ENCODE results near the gene CHRNA7.

CHRNA7 gene

GRCh38 chr15:32067115-32067514 is 36.8 kb downstream of the CHRNA7 start:
- no peak for DNase-seq

- DNase-seq = no peak
Measured at GRCh38 chr15:32089851-32090359, 59.6 kb downstream of the CHRNA7 start.

GRCh38 chr15:32091505-32092380 is 61.4 kb downstream of the CHRNA7 start:
- no peak for DNase-seq

GRCh38 chr15:32096213-32096612 is 65.9 kb downstream of the CHRNA7 start:
- no peak for DNase-seq

- no peak for DNase-seq
Measured at GRCh38 chr15:32096916-32097617, 66.8 kb downstream of the CHRNA7 start.

- DNase-seq = no peak
Measured at GRCh38 chr15:32098033-32098432, 67.7 kb downstream of the CHRNA7 start.

GRCh38 chr15:32099097-32099785 is 68.9 kb downstream of the CHRNA7 start:
- DNase-seq = no peak

GRCh38 chr15:32099956-32100684 is 69.8 kb downstream of the CHRNA7 start:
- no peak for DNase-seq

- no peak for DNase-seq
Measured at GRCh38 chr15:32104061-32104995, 74.0 kb downstream of the CHRNA7 start.

- DNase-seq = peak in 2 of 56 donors; percentile 4 to 5
Measured at GRCh38 chr15:32105258-32106241, 75.2 kb downstream of the CHRNA7 start.

GRCh38 chr15:32106401-32107381 is 76.4 kb downstream of the CHRNA7 start:
- no peak for DNase-seq

GRCh38 chr15:32107477-32108080 is 77.3 kb downstream of the CHRNA7 start:
- DNase-seq = no peak

- DNase-seq = no peak
Measured at GRCh38 chr15:32108661-32109060, 78.3 kb downstream of the CHRNA7 start.

GRCh38 chr15:32112101-32112500 is 81.8 kb downstream of the CHRNA7 start:
- no peak for DNase-seq

- DNase-seq = no peak
Measured at GRCh38 chr15:32113224-32113623, 82.9 kb downstream of the CHRNA7 start.

GRCh38 chr15:32117122-32117521 is 86.8 kb downstream of the CHRNA7 start:
- DNase-seq = no peak

GRCh38 chr15:32119286-32119685 is 89.0 kb downstream of the CHRNA7 start:
- no peak for DNase-seq
